ENCODE measurements around the gene JSRP1.

The JSRP1 gene

GRCh38 chr19:2207008-2207407 lies 49.2 kb downstream of the JSRP1 start:
- H3K4me3 ChIP-seq (ENCODE audit: low read depth, low read length): no peak overlapping the region
- DNase-seq (ENCODE audit: low read depth): no peak
- TF ChIP-seq CTCF (IDR thresholded peaks at IDR 0.05; ENCODE audit: insufficient read depth, low read depth, low read length, missing control alignments): no peak

- no peak for DNase-seq (ENCODE audit: low read depth)
- TF ChIP-seq CTCF (IDR thresholded peaks at IDR 0.05; ENCODE audit: insufficient read depth, low read depth, low read length, missing control alignments): no peak
- no peak overlapping the region for H3K4me3 ChIP-seq (ENCODE audit: low read depth, low read length)
These were observed 53.9 kb downstream of the JSRP1 start for GRCh38 chr19:2202366-2202765.

All from GM12865 (cell line).